HG02571 (cell line): ENCODE results near the gene STAM2.
"Not testable (repeated sequence)": the region's sequence is repeated elsewhere in the genome, so short reads cannot be mapped to it uniquely, and the experiment has no call there.

ENCODE experiments used
- ATAC-seq: cut with Tn5 transposase; IDR thresholded peaks from one replicate; pipeline ENCODE4 v1.9.1; 2021; ENCODE audit warnings: mild to moderate bottlenecking, moderate library complexity; ENCODE audit not compliant: unreplicated experiment

Gene STAM2

GRCh38 chr2:152175368-152176112, at the start of gene STAM2:
TSS of gene STAM2 (minus strand) at chr2:152175763. CDS start at chr2:152175642, 121 bp downstream.
- peak; percentile 82 for ATAC-seq

DNA sequence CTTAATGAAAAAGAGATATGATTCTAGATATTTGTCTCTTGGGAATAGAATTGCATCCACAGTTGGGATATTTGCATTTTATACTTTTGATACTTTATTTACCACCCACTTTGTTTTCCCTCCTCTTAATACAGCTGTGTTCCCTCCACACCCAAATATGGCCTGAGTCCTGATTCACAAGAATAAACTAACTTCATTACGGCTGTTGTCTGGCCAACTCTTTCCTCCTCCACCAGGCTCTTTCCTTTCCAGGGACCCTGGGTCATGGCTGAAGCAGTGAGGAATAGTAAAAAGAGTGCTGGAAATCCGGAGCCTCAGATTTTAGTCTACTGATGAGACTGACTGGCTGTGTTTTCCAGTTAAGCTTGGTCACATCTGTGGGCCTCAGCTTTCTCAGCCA, 48.4 kb upstream of the STAM2 start:
- ATAC-seq: no peak

GRCh38 chr2:152222975-152223637, 47.5 kb upstream of the STAM2 start:
- no peak for ATAC-seq

GRCh38 chr2:152221839-152222238, 46.3 kb upstream of the STAM2 start:
- no peak for ATAC-seq

DNA sequence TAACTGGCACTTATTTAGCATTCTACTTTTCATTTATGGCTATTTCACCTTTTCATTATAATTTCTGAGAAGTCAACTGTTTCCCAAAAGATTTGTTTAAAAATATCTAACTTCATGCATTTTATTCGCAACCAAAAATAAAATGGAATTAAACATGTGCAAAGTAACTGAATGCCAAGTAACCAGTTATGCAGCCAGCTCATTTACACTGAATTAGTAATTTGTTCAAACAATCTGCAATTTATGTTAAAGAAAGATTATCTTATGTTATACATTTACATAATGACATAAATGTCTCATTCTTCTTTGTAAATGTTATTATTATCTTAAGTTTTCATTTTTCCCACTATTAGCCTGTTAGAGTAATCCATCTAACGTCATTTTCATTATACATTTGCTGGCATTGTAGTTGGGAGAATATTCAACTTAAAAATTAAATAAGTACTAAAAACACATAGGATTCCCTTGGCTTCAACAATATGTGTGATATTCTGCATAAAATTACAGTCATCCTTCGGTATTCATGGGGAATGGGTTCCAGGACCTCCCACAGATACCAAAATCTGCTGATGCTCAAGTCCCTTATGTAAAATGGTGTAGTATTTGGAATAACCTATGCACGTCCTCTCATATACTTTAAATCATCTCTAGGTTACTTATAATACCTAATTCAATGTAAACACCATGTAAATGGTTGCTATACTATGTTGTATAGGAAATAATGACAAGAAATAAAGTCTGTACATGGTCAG, 43.7 kb upstream of the STAM2 start:
- no peak for ATAC-seq

- no peak for ATAC-seq
Observed at GRCh38 chr2:152201466-152201830, 25.9 kb upstream of the STAM2 start.

GRCh38 chr2:152200565-152201465, 25.3 kb upstream of the STAM2 start:
- no peak for ATAC-seq

DNA sequence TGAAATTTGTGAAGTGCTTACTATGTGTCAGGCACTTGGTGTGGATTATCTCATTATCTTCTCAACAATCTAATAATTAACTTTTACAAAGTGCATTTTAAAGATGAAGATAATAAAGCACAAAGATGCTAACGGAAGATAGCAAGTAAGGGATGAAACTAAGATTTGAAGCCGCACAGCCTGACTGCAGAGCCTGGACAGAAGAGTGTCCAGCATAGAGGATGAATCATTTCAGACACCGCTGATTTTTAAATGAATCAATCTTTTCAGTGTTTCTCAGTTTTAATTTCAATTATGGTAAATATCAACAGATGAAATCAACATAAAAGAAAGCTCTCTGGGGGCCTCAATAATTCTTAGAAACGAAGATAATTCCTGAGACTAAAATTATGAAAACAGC, 24.5 kb upstream of the STAM2 start:
- ATAC-seq: no peak

DNA sequence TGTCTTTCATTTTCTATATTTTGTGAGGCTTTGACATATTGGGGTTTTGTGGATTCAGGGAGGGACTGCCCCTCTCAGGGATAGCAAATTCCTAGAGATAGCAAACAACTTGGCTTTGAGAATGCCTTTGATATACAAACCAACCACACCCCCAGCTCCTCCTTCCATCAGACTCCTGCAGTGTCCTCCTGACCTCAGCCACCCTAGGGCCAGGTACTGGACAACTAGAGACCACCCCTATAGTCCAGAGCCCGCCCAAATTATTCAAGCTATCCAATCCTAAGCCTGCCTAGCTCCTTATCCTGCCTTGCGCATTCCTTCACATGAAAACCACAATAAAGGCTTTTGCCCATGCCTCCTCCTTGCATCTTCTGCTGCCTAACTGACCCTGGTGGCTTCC, 22.9 kb upstream of the STAM2 start:
- ATAC-seq: no peak

DNA sequence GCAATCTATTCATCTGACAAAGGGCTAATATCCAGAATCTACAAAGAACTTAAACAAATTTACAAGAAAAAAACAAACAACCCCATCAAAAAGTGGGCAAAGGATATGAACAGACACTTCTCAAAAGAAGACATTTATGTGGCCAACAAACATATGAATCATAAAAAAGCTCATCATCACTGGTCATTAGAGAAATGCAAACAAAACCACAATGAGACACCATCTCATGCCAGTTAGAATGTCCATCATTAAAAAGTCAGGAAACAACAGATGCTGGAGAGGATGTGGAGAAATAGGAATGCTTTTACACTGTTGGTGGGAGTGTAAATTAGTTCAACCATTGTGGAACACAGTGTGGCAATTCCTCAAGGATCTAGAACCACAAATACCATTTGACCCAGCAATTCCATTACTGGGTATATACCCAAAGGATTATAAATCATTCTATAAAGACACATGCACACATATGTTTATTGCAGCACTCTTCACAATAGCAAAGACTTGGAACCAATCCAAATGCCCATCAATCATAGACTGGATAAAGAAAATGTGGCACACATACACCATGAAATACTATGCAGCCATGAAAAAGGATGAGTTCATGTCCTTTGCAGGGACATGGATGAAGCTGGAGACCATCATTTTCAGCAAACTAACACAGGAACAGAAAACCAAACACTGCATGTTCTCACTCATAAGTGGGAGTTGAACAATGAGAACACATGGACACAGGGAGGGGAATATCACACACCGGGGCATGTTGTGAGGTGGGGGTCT, 22.1 kb upstream of the STAM2 start:
- ATAC-seq: not testable (repeated sequence)

GRCh38 chr2:152189622-152190495, 14.3 kb upstream of the STAM2 start:
- peak; percentile 68 for ATAC-seq

DNA sequence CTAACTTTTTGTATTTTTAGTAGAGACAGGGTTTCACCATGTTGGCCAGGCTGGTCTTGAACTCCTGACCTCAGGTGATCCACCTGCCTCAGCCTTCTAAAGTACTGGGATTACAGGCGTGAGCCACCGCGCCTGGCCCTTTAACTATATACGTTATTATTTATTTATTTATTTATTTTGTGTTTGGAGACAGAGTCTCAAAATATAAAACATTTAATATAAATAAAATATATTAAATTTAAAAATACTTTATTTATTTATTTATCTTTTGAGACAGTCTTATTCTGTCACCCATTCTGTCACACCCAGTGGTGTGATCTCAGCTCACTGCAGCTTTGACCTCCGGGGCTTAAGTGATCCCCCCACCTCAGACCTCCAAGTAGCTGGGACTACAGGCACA, 11.2 kb upstream of the STAM2 start:
- ATAC-seq: not testable (repeated sequence)

DNA sequence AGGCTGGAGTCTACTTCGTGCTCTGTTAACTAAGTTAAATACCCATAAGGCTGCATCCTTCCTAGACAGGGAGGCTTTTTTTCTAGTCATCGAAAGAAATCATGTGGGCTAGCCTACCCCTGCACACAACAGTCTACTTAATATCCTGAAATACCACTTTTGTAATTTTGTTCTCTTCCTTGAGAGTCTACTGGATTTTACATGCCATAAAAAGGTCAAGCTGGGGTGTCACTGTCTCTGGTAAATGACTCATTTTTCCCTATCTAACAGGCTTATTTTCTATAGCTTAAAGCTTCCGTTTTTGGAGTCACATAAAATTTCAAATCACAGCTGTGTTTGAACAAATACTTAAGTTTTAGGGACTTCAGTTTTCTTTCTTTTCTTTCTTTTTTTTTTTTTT, 10.7 kb upstream of the STAM2 start:
- no peak for ATAC-seq

DNA sequence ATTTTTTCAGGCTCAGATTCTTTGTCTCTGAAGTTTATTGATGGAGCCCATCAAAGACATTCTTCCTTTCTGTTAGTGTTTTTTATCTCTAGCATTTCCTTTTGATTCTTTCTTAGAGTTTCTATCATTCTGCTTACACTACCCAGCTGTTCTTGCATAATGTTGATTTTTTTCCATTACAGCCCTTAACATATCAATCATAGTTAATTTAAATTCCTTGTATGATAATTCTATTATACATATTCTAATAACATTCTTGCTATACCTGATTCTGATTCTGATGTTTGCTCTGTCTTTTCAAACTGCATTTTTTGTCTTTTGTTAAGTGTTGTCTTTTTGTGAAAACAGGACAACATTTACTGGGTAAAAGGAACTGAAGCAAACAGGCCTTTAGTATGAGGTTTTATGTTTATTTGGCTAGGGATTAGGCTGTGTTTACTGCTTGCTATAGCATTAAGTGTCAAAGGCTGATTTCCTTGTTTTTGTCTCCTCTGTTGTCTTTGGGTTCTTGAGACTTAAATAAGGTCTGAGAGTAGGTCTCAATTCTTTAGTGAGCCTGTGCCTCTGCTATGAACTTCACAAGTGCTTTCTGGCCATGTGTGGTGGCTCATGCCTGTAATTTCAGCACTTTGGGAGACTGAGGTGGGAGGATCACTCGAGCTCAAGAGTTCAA, 8.0 kb upstream of the STAM2 start:
- ATAC-seq: no peak

DNA sequence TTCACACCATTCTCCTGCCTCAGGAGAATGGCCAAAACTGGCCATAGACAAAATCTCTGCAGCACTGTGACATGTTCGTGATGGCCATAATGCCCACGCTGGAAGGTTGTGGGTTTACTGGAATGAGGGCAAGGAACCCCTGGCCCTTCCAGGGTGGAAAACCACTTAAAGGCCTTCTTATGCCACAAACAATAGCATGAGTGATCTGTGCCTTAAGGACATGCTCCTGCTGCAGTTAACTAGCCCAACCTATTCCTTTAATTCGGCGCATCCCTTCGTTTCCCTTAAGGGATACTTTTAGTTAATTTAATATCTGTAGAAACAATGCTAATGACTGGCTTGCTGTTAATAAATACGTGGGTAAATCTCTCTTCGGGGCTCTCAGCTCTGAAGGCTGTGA, 2.1 kb upstream of the STAM2 start:
- not testable (repeated sequence) for ATAC-seq

GRCh38 chr2:152176113-152176714, 651 bp upstream of the STAM2 start:
- peak; percentile 23 for ATAC-seq

- ATAC-seq: peak; percentile 21
Observed at GRCh38 chr2:152175012-152175367, 573 bp downstream of the STAM2 start.

GRCh38 chr2:152174574-152174973, 989 bp downstream of the STAM2 start:
- no peak for ATAC-seq
